Measurements from ENCODE around the gene DCANP1. TPM values are rescaled to one million over a fixed set of nuclear protein-coding genes. Genes with fewer than 3 reads are reported as not detected.

The DCANP1 gene
- total and polyA plus RNA-seq, 10 donors = 0.23 to 2.4 (median 0.71) TPM

DNA sequence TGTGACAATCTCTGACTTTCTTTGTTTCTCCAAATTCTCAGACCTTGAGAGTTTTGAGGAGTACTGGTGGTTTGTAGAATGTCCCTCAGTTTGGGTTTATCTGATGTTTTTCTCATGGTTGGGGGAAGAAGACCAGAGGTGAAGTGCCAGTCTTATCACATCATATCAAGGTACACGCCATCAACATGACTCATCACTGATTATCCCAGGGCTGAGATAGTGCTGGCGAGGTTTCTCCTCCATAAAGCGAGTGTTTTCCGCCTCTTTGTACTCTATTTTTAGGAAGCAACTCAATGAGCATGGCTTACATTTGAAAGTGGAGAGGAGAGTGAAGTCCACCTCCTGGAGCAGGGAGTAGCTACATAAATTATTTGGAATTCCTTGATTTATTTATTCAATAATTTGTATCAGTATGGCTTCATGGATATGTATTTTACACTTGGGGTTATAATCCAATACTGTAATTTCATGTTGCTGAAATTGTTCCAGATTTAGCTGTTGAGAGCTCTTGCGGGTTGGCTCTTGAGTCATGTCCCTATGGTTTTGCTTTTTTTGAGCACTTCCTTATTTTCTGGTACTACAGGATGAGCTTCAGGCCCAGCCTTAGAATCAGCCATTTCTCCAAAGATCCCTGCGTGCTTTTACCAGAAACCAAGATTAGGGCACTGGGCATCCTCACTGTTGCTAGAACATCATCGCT is 23.9 kb downstream of the DCANP1 start:
- no peak for DNase-seq
- peaks cover 0 to 23% (median 12%) of the 10 kb centered on the region in 8 donors for H3K9me3 ChIP-seq
- H3K27me3 ChIP-seq (replicated peaks in 1 of 7) = peaks cover 0 to 4% (median 0%) of the 10 kb centered on the region in 7 donors
- H3K4me3 ChIP-seq = no peak overlapping the region
- intact Hi-C loops (cut with DNase I; ENCODE audit: low total_unique reads) = no loop called here
- TF ChIP-seq, protein P1, sequence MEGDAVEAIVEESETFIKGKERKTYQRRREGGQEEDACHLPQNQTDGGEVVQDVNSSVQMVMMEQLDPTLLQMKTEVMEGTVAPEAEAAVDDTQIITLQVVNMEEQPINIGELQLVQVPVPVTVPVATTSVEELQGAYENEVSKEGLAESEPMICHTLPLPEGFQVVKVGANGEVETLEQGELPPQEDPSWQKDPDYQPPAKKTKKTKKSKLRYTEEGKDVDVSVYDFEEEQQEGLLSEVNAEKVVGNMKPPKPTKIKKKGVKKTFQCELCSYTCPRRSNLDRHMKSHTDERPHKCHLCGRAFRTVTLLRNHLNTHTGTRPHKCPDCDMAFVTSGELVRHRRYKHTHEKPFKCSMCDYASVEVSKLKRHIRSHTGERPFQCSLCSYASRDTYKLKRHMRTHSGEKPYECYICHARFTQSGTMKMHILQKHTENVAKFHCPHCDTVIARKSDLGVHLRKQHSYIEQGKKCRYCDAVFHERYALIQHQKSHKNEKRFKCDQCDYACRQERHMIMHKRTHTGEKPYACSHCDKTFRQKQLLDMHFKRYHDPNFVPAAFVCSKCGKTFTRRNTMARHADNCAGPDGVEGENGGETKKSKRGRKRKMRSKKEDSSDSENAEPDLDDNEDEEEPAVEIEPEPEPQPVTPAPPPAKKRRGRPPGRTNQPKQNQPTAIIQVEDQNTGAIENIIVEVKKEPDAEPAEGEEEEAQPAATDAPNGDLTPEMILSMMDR (IDR thresholded peaks at IDR 0.05 in 8 of 11, conservative IDR thresholded peaks at IDR 0.05 in 3 of 11) = no peak
- no peak for TF ChIP-seq POLR2A (IDR thresholded peaks at IDR 0.05)
- TF ChIP-seq POLR2AphosphoS5 (IDR thresholded peaks at IDR 0.05) = no peak
- WGBS, 5 donors = 52 to 70% (median 62%) methylated on average over 7 of the region's 7 CpGs
- peak overlapping the region in 3 of 8 donors; percentile 18 to 49 (median 40) for H3K27ac ChIP-seq
- H3K4me1 ChIP-seq = peaks cover 0 to 36% (median 5%) of the 10 kb centered on the region in 6 donors
- H3K36me3 ChIP-seq = no peaks in the 10 kb centered on the region

DNA sequence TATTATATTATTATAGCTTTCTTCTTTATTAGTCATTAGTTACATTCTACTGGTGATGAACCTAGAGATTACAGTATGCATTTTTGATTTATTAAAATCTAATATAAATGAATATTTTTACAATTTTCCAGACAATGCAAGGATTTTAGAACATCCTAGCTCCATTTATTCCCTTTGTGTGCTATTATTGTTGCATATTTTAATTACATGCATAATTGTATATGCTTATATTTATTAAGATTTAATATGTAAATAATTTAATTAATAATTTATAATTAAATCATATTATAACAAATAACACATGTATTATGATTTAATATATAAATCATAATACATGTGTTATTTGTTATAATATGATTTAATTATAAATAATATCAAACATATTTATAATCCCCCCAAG is 24.7 kb downstream of the DCANP1 start:
- intact Hi-C loops (cut with DNase I; ENCODE audit: low total_unique reads) = no loop called here
- Histone ChIP-seq H3K27me3 (replicated peaks in 1 of 7) (peaks cover 0 to 4% (median 0%) of the 10 kb centered on the region in 7 donors), H3K36me3 (no peaks in the 10 kb centered on the region), H3K27ac (no peak overlapping the region), H3K4me1 (peaks cover 0 to 36% (median 5%) of the 10 kb centered on the region in 6 donors), H3K9me3 (peaks cover 0 to 18% (median 11%) of the 10 kb centered on the region in 8 donors), H3K4me3 (no peak overlapping the region)
- no peak for DNase-seq
- TF ChIP-seq, protein P1 (IDR thresholded peaks at IDR 0.05 in 8 of 11, conservative IDR thresholded peaks at IDR 0.05 in 3 of 11) = no peak
- TF ChIP-seq POLR2AphosphoS5 (IDR thresholded peaks at IDR 0.05) = no peak
- no peak for TF ChIP-seq POLR2A (IDR thresholded peaks at IDR 0.05)

DNA sequence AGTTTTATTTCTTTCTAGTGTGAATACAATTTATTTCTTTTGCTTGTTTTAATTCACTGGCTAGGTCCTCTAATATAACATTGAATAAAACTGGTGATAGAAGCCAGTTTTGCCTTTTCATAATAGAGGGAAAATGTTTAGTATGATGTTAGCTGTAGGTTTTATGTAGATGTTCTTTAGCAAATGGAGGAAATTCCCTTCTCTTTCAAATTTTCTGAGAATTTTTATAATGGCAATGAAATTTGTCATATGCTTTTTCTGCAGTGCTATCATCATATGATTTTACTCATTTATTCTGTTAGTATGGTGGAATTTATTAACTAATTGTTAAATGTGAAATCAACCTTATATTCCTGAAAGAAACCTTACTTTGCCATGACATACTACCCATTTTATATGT is 30.1 kb downstream of the DCANP1 start:
- no peak overlapping the region for H3K27ac ChIP-seq
- H3K4me1 ChIP-seq = no peaks in the 10 kb centered on the region
- peaks cover 0 to 4% (median 0%) of the 10 kb centered on the region in 7 donors for H3K27me3 ChIP-seq (replicated peaks in 1 of 7)
- no peak overlapping the region for H3K4me3 ChIP-seq
- intact Hi-C loops (cut with DNase I; ENCODE audit: low total_unique reads) = no loop called here
- no peaks in the 10 kb centered on the region for H3K36me3 ChIP-seq
- DNase-seq = no peak
- peaks cover 0 to 18% (median 11%) of the 10 kb centered on the region in 8 donors for H3K9me3 ChIP-seq
- TF ChIP-seq POLR2AphosphoS5 (IDR thresholded peaks at IDR 0.05) (no peak), POLR2A (IDR thresholded peaks at IDR 0.05) (no peak)
- TF ChIP-seq, protein P1 (IDR thresholded peaks at IDR 0.05 in 8 of 11, conservative IDR thresholded peaks at IDR 0.05 in 3 of 11) = no peak

DNA sequence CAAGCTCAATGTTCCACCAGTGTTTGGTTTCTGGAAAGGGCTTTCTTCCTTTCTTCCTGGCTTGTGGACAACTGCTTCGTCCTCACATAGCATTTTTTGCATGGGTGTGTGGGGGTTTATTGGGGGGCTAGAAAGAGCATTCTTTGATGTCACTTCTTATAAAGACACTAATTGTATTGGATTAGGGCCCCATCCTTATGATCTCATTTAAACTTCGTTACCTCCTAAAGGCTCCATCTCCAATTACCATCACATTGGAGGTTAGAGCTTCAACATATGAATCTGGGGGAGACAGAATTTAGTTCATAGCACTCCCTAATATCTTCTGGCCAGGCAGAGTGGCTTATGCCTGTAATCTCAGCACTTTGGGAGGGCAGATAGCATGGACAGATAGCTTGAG is 42.1 kb downstream of the DCANP1 start:
- 88 to 93% (median 92%) methylated on average over 2 of the region's 2 CpGs for WGBS, 5 donors
- intact Hi-C loops (cut with DNase I; ENCODE audit: low total_unique reads) = no loop called here
- no peaks in the 10 kb centered on the region for H3K27me3 ChIP-seq (replicated peaks in 1 of 7)
- H3K4me1 ChIP-seq = peaks cover 0 to 5% (median 2%) of the 10 kb centered on the region in 6 donors
- TF ChIP-seq POLR2A (IDR thresholded peaks at IDR 0.05) (no peak), POLR2AphosphoS5 (IDR thresholded peaks at IDR 0.05) (no peak)
- TF ChIP-seq, protein P1 (IDR thresholded peaks at IDR 0.05 in 8 of 11, conservative IDR thresholded peaks at IDR 0.05 in 3 of 11) = no peak
- no peaks in the 10 kb centered on the region for H3K36me3 ChIP-seq
- H3K4me3 ChIP-seq = no peak overlapping the region
- peaks cover 0 to 8% (median 0%) of the 10 kb centered on the region in 8 donors for H3K9me3 ChIP-seq
- no peak overlapping the region for H3K27ac ChIP-seq
- no peak for DNase-seq
